Transverse colon (tissue), 4 donors: ENCODE results near the gene SPATA6L. TPM values are rescaled to one million over a fixed set of nuclear protein-coding genes. Genes with fewer than 3 reads are reported as not detected.
"Not testable (repeated sequence)": the region's sequence is repeated elsewhere in the genome, so short reads cannot be mapped to it uniquely, and the experiment has no call there.

Source experiments
- DNase-seq: peaks from one replicate; pipeline ENCODE4 v3.0.0-alpha.2; 2019
- H3K27ac ChIP-seq, 4 donors: fragments of 200-600 bp; sonication (generic); 2 replicates each; pipeline ENCODE4 v1.5.1; 2016 to 2018; ENCODE audit warnings: inconsistent platforms in 4 of 4
- H3K27me3 ChIP-seq: fragments of 200-600 bp; sonication (generic); 2 replicates; pipeline ENCODE4 v1.5.1; 2017; ENCODE audit warnings: inconsistent platforms
- H3K36me3 ChIP-seq, 4 donors: fragments of 200-600 bp; sonication (generic); 2 replicates each; pipeline ENCODE4 v1.5.1; 2017 to 2019; ENCODE audit warnings: inconsistent platforms in 4 of 4
- H3K4me1 ChIP-seq, 4 donors: fragments of 200-600 bp; sonication (generic); 2 replicates each; pipeline ENCODE4 v1.5.1; 2017 to 2020; ENCODE audit warnings: inconsistent platforms in 4 of 4
- H3K4me3 ChIP-seq, 4 donors: fragments of 200-600 bp; sonication (generic); 1 replicate in 1 of 4; 2 replicates in 3 of 4; pipeline versions ENCODE4 v1.5.1 to v1.6.1; 2017 to 2019; ENCODE audit warnings: inconsistent platforms in 4 of 4
- H3K9me3 ChIP-seq, 2 donors: fragments of 200-600 bp; sonication (generic); 2 replicates each; pipeline ENCODE4 v1.5.1; 2017 to 2019; ENCODE audit warnings: inconsistent platforms in 2 of 2
- EP300 ChIP-seq: sonication (generic); formaldehyde crosslinking; IDR thresholded peaks from one replicate; pipeline ENCODE4 v1.6.1; 2017; ENCODE audit warnings: antibody characterized with exemption, low read depth
- POLR2A ChIP-seq: fragments of 450-650 bp; IDR thresholded peaks from one replicate; pipeline ENCODE4 v1.6.1; 2016; ENCODE audit warnings: antibody characterized with exemption, mild to moderate bottlenecking, moderate library complexity
- POLR2AphosphoS5 ChIP-seq, 3 donors: sonication (generic); formaldehyde crosslinking; IDR thresholded peaks; one replicate each; pipeline ENCODE4 v1.6.1; 2016; ENCODE audit warnings: antibody characterized with exemption in 3 of 3
- WGBS, 2 donors: methylation state at CpG; one replicate each; pipeline ENCODE4 v1.1.5; 2018; ENCODE audit warnings: low coverage in 1 of 2; 5-methylcytosine and 5-hydroxymethylcytosine counted together
- in situ Hi-C, 4 donors: fragments of 200-750 bp; cut with MboI; loops; one replicate each; pipeline versions ENCODE4 v1.15.0 to v1.15.1; 2017; ENCODE audit warnings: low sequenced_read_pairs in 3 of 4, low pct_ligation_motif_present in 1 of 4, low pct_unique_long_range_greater_than_20kb in 1 of 4
- intact Hi-C: fragments of 100-400 bp; cut with DNase I; formaldehyde crosslinking; loops from one replicate; pipeline ENCODE4 v1.15.1; 2023; ENCODE audit warnings: low total_unique reads
- total RNA-seq, 4 donors: library from RNA; depleted of rRNA; stranded (reverse); fragments of >200 nt; gene quantifications; one replicate each; pipeline ENCODE4 v1.1.0, GENCODE V29; 2016
- TF ChIP-seq, protein P1 (sequence below), 5 experiments: fragments of 200-600 bp in 3 of 5; fragments of 450-650 bp in 2 of 5; sonication (generic) in 3 of 5; IDR thresholded peaks; 1 replicate in 2 of 5; 2 replicates in 3 of 5; pipeline ENCODE4 v1.5.1; 2016 to 2017; ENCODE audit warnings: antibody characterized with exemption in 5 of 5, inconsistent platforms in 3 of 5, mild to moderate bottlenecking in 2 of 5, moderate library complexity in 1 of 5

SPATA6L gene
- total RNA-seq, 4 donors from 2014 or later: 1.9 to 13.2 (median 5.5) TPM; not detected in 1

- no peak overlapping the region for H3K27ac ChIP-seq
- in situ Hi-C loops: no loop called here
- no peaks in the 10 kb centered on the region for H3K4me1 ChIP-seq
- H3K4me3 ChIP-seq: no peak overlapping the region
- intact Hi-C loops: no loop called here
- DNase-seq: no peak
- H3K27me3 ChIP-seq: no peaks in the 10 kb centered on the region
- H3K9me3 ChIP-seq: no peaks in the 10 kb centered on the region
- TF ChIP-seq POLR2A (no peak), EP300 (no peak), POLR2AphosphoS5 (IDR thresholded peaks at IDR 0.05) (no peak)
- TF ChIP-seq, protein P1, sequence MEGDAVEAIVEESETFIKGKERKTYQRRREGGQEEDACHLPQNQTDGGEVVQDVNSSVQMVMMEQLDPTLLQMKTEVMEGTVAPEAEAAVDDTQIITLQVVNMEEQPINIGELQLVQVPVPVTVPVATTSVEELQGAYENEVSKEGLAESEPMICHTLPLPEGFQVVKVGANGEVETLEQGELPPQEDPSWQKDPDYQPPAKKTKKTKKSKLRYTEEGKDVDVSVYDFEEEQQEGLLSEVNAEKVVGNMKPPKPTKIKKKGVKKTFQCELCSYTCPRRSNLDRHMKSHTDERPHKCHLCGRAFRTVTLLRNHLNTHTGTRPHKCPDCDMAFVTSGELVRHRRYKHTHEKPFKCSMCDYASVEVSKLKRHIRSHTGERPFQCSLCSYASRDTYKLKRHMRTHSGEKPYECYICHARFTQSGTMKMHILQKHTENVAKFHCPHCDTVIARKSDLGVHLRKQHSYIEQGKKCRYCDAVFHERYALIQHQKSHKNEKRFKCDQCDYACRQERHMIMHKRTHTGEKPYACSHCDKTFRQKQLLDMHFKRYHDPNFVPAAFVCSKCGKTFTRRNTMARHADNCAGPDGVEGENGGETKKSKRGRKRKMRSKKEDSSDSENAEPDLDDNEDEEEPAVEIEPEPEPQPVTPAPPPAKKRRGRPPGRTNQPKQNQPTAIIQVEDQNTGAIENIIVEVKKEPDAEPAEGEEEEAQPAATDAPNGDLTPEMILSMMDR (IDR thresholded peaks at IDR 0.05): no peak
- H3K36me3 ChIP-seq: no peaks in the 10 kb centered on the region
- 74 to 85% methylated on average over 2 to 3 of the region's 3 CpGs for WGBS, 2 donors
Measured at GRCh38 chr9:4617752-4618151, 48.5 kb downstream of the SPATA6L start.

DNA sequence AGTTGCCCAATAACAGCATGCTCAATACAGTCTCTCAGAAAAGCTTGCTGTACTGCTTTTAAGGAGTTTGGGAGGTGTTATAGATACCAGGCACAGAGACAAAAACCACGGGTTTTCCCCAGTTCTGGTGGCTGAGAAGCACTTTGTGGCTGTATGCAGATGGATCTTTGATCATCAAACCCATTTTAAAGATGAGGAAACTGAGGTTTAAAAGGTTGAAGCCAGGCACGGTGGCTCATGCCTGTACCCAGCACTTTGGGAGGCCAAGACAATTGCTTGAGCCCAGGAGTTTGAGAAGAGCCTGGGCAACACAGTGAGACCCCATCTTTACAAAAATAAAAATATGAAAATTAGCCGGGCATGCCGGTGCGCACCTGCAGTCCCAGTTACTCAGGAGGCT is 50.5 kb downstream of the SPATA6L start:
- no peak overlapping the region for H3K27ac ChIP-seq
- no peaks in the 10 kb centered on the region for H3K9me3 ChIP-seq
- 88 to 91% methylated on average over 3 to 5 of the region's 5 CpGs for WGBS, 2 donors
- H3K36me3 ChIP-seq: no peaks in the 10 kb centered on the region
- H3K27me3 ChIP-seq: no peaks in the 10 kb centered on the region
- no peaks in the 10 kb centered on the region for H3K4me1 ChIP-seq
- DNase-seq: no peak
- TF ChIP-seq EP300 (no peak), POLR2A (no peak), POLR2AphosphoS5 (IDR thresholded peaks at IDR 0.05) (no peak)
- TF ChIP-seq, protein P1 (IDR thresholded peaks at IDR 0.05): no peak
- in situ Hi-C loops: no loop called here
- intact Hi-C loops: no loop called here
- H3K4me3 ChIP-seq: no peak overlapping the region

DNA sequence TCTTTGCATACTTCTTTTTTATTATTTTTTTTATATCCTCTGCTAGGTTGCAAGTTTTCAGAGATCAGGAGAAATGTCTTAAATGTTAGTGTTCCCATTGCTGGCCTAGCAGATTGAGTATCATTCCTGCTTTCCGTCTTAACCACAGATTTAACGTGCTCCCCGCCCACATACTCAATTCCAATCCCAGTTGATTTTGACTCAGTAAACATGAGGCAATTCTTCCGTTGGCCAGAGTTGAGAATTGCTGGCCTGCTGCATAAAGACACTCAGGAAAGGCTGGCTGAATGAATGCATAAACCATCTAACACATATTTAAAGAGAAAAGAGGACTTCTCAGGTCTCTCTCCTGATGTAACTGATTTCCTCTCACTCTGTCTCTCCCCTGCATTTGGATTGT is 51.0 kb downstream of the SPATA6L start:
- 54 to 57% methylated on average over 3 to 4 of the region's 4 CpGs for WGBS, 2 donors
- DNase-seq: no peak
- Histone ChIP-seq H3K27ac (no peak overlapping the region), H3K9me3 (no peaks in the 10 kb centered on the region), H3K27me3 (no peaks in the 10 kb centered on the region), H3K4me1 (no peaks in the 10 kb centered on the region), H3K36me3 (no peaks in the 10 kb centered on the region), H3K4me3 (no peak overlapping the region)
- TF ChIP-seq POLR2AphosphoS5 (IDR thresholded peaks at IDR 0.05) (no peak), POLR2A (no peak), EP300 (no peak)
- TF ChIP-seq, protein P1 (IDR thresholded peaks at IDR 0.05): no peak
- in situ Hi-C loops (no loop called here), intact Hi-C loops (no loop called here)

- in situ Hi-C loops: no loop called here
- no peaks in the 10 kb centered on the region for H3K36me3 ChIP-seq
Measured at GRCh38 chr9:4614627-4615026, 51.7 kb downstream of the SPATA6L start.

DNA sequence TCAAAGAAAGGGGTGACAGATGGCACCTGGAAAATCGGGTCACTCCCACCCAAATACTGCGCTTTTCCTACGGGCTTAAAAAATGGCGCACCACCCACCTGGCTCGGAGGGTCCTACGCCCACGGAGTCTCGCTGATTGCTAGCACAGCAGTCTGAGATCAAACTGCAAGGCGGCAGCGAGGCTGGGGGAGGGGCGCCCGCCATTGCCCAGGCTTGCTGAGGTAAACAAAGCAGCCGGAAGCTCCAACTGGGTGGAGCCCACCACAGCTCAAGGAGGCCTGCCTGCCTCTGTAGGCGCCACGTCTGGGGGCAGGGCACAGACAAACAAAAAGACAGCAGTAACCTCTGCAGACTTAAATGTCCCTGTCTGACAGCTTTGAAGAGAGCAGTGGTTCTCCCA is 60.2 kb downstream of the SPATA6L start:
- H3K27ac ChIP-seq, in situ Hi-C loops, H3K9me3 ChIP-seq, H3K4me1 ChIP-seq, DNase-seq, H3K27me3 ChIP-seq, intact Hi-C loops, H3K36me3 ChIP-seq, H3K4me3 ChIP-seq: not testable (repeated sequence)
- WGBS, 2 donors: 67 to 88% methylated on average over 1 to 10 of the region's 15 CpGs

More at GRCh38 chr9:4614627-4615026, 51.7 kb downstream of the SPATA6L start:
- TF ChIP-seq POLR2A: no peak
- TF ChIP-seq EP300: no peak
- no peak for TF ChIP-seq POLR2AphosphoS5 (IDR thresholded peaks at IDR 0.05)
- TF ChIP-seq, protein P1 (IDR thresholded peaks at IDR 0.05): no peak
- Histone ChIP-seq H3K27ac (no peak overlapping the region), H3K4me3 (no peak overlapping the region), H3K9me3 (no peaks in the 10 kb centered on the region), H3K4me1 (no peaks in the 10 kb centered on the region), H3K27me3 (no peaks in the 10 kb centered on the region)
- 83% methylated on average over 1 of the region's 1 CpG; no CpG with 5 or more reads in 1 of the 2 donors for WGBS, 2 donors
- DNase-seq: no peak
- intact Hi-C loops: no loop called here
